HEK293 (cell line): ENCODE measurements around the gene NOL9.
A peak's percentile ranks its signal among the peaks of the same experiment; 100 is the strongest.

Source experiments
- FEZF1 ChIP-seq: fragments of 450-650 bp; formaldehyde crosslinking; IDR thresholded peaks from 2 replicates; pipeline ENCODE4 v1.5.1; 2016; ENCODE audit warnings: missing biosample characterization, missing genetic modification characterization
- GLIS1 ChIP-seq: fragments of 450-650 bp; formaldehyde crosslinking; IDR thresholded peaks from 2 replicates; pipeline ENCODE4 v1.5.1; 2016; ENCODE audit warnings: missing biosample characterization, missing genetic modification characterization
- OVOL3 ChIP-seq: fragments of 450-650 bp; formaldehyde crosslinking; IDR thresholded peaks from 2 replicates; pipeline ENCODE4 v1.5.1; 2016; ENCODE audit warnings: missing biosample characterization, missing genetic modification characterization
- SETDB1 ChIP-seq: IDR thresholded peaks from one replicate; pipeline ENCODE4 v1.6.1; 2017; ENCODE audit warnings: mild to moderate bottlenecking, low read length, moderate library complexity, mixed read lengths; ENCODE audit not compliant: insufficient read length
- ZBTB1 ChIP-seq: fragments of 450-650 bp; formaldehyde crosslinking; IDR thresholded peaks from 2 replicates; pipeline ENCODE4 v1.5.1; 2016; ENCODE audit warnings: missing biosample characterization, missing genetic modification characterization
- ZBTB44 ChIP-seq: fragments of 450-650 bp; IDR thresholded peaks from 2 replicates; pipeline ENCODE4 v1.5.1; 2018; ENCODE audit warnings: missing biosample characterization, mild to moderate bottlenecking, missing genetic modification characterization
- ZEB2 ChIP-seq: fragments of 450-650 bp; formaldehyde crosslinking; IDR thresholded peaks from 2 replicates; pipeline ENCODE4 v1.5.1; 2016; ENCODE audit warnings: missing biosample characterization, missing genetic modification characterization
- ZNF157 ChIP-seq: fragments of 450-650 bp; formaldehyde crosslinking; IDR thresholded peaks from 2 replicates; pipeline ENCODE4 v1.5.1; 2016; ENCODE audit warnings: missing biosample characterization, missing genetic modification characterization
- ZNF24 ChIP-seq: fragments of 450-650 bp; formaldehyde crosslinking; IDR thresholded peaks from 2 replicates; pipeline ENCODE4 v1.5.1; 2016; ENCODE audit warnings: missing biosample characterization, missing genetic modification characterization
- ZNF248 ChIP-seq: fragments of 450-650 bp; formaldehyde crosslinking; IDR thresholded peaks from 2 replicates; pipeline ENCODE4 v1.5.1; 2017; ENCODE audit warnings: missing biosample characterization, missing genetic modification characterization
- ZNF280D ChIP-seq: fragments of 450-650 bp; formaldehyde crosslinking; IDR thresholded peaks from 2 replicates; pipeline ENCODE4 v1.5.1; 2016; ENCODE audit warnings: missing biosample characterization, missing genetic modification characterization
- ZNF362 ChIP-seq: fragments of 450-650 bp; formaldehyde crosslinking; IDR thresholded peaks from 2 replicates; pipeline ENCODE4 v1.5.1; 2016; ENCODE audit warnings: missing biosample characterization, missing genetic modification characterization
- ZNF391 ChIP-seq: fragments of 450-650 bp; formaldehyde crosslinking; IDR thresholded peaks from 2 replicates; pipeline ENCODE4 v1.5.1; 2016; ENCODE audit warnings: low read depth, missing biosample characterization, missing genetic modification characterization, borderline replicate concordance
- ZNF449 ChIP-seq: fragments of 450-650 bp; formaldehyde crosslinking; IDR thresholded peaks from 2 replicates; pipeline ENCODE4 v1.5.1; 2017; ENCODE audit warnings: missing biosample characterization, mild to moderate bottlenecking, missing genetic modification characterization, moderate library complexity
- ZNF501 ChIP-seq: fragments of 450-650 bp; formaldehyde crosslinking; IDR thresholded peaks from 2 replicates; pipeline ENCODE4 v1.5.1; 2016; ENCODE audit warnings: missing biosample characterization, missing genetic modification characterization
- ZNF510 ChIP-seq: fragments of 450-650 bp; formaldehyde crosslinking; IDR thresholded peaks from 2 replicates; pipeline ENCODE4 v1.5.1; 2018; ENCODE audit warnings: mild to moderate bottlenecking, missing genetic modification characterization, missing biosample characterization; ENCODE audit not compliant: insufficient replicate concordance
- ZNF514 ChIP-seq: fragments of 450-650 bp; formaldehyde crosslinking; IDR thresholded peaks from 2 replicates; pipeline ENCODE4 v1.5.1; 2016; ENCODE audit warnings: missing biosample characterization, missing genetic modification characterization
- ZNF518A ChIP-seq: fragments of 450-650 bp; formaldehyde crosslinking; conservative IDR thresholded peaks from 2 replicates; pipeline ENCODE4 v1.5.1; 2016; ENCODE audit warnings: low read depth, missing biosample characterization, missing genetic modification characterization
- ZNF555 ChIP-seq: fragments of 450-650 bp; formaldehyde crosslinking; conservative IDR thresholded peaks from 2 replicates; pipeline ENCODE4 v1.5.1; 2017; ENCODE audit warnings: missing biosample characterization, mild to moderate bottlenecking, missing genetic modification characterization, inconsistent platforms
- ZNF571 ChIP-seq: fragments of 450-650 bp; formaldehyde crosslinking; IDR thresholded peaks from 2 replicates; pipeline ENCODE4 v1.5.0; 2017; ENCODE audit warnings: missing biosample characterization, missing genetic modification characterization
- ZNF585B ChIP-seq: fragments of 450-650 bp; formaldehyde crosslinking; IDR thresholded peaks from 2 replicates; pipeline ENCODE4 v1.5.1; 2016; ENCODE audit warnings: missing biosample characterization, missing genetic modification characterization
- ZNF664 ChIP-seq: fragments of 450-650 bp; formaldehyde crosslinking; IDR thresholded peaks from 2 replicates; pipeline ENCODE4 v1.5.1; 2016; ENCODE audit warnings: missing biosample characterization, missing genetic modification characterization
- ZNF670 ChIP-seq: fragments of 450-650 bp; formaldehyde crosslinking; IDR thresholded peaks from 2 replicates; pipeline ENCODE4 v1.5.1; 2016; ENCODE audit warnings: missing biosample characterization, missing genetic modification characterization, low read depth
- ZNF776 ChIP-seq: fragments of 450-650 bp; formaldehyde crosslinking; IDR thresholded peaks from 2 replicates; pipeline ENCODE4 v1.5.0; 2017; ENCODE audit warnings: missing biosample characterization, missing genetic modification characterization, borderline replicate concordance
- ZNF830 ChIP-seq: fragments of 450-650 bp; IDR thresholded peaks from 2 replicates; pipeline ENCODE4 v1.5.0; 2018; ENCODE audit warnings: missing biosample characterization, missing genetic modification characterization, low read depth, mild to moderate bottlenecking, moderate library complexity
- ZNF843 ChIP-seq: fragments of 450-650 bp; formaldehyde crosslinking; IDR thresholded peaks from 2 replicates; pipeline ENCODE4 v1.5.1; 2016; ENCODE audit warnings: missing biosample characterization, missing genetic modification characterization
- ZSCAN16 ChIP-seq: fragments of 450-650 bp; formaldehyde crosslinking; IDR thresholded peaks from 2 replicates; pipeline ENCODE4 v1.5.1; 2016; ENCODE audit warnings: missing biosample characterization, missing genetic modification characterization
- ZXDB ChIP-seq: fragments of 450-650 bp; formaldehyde crosslinking; IDR thresholded peaks from 2 replicates; pipeline ENCODE4 v1.5.1; 2016; ENCODE audit warnings: missing biosample characterization, missing genetic modification characterization

Gene NOL9

GRCh38 chr1:6579374-6580118 lies 25.2 kb upstream of the NOL9 start, which contains the start of gene ZBTB48 (continued):
- TF ChIP-seq ZNF830 (tag by site-specific recombination), result no peak
- no peak for TF ChIP-seq ZNF776 (tag by site-specific recombination)
- TF ChIP-seq ZNF157 (tag by site-specific recombination), result no peak
- no peak for TF ChIP-seq ZNF362 (tag by site-specific recombination)
- TF ChIP-seq ZEB2, result peak; percentile 56; the same call in 1 of the 2 replicates
- peak; percentile 57; the same call in 1 of the 2 replicates for TF ChIP-seq ZXDB
- TF ChIP-seq ZNF843 (tag by site-specific recombination), result no peak; the same call in 1 of the 2 replicates
- no peak for TF ChIP-seq ZNF248
- no peak for TF ChIP-seq ZNF24 (tag by site-specific recombination)
- no peak for TF ChIP-seq ZNF518A (tag by site-specific recombination)
- TF ChIP-seq ZNF585B (tag by site-specific recombination), result no peak
- no peak for TF ChIP-seq ZNF514
- no peak for TF ChIP-seq ZNF664 (tag by site-specific recombination)
- no peak for TF ChIP-seq ZNF501
- TF ChIP-seq SETDB1, result no peak
- no peak for TF ChIP-seq ZNF280D (tag by site-specific recombination)
- no peak for TF ChIP-seq ZNF555 (tag by site-specific recombination)
- TF ChIP-seq ZBTB1, result no peak
- TF ChIP-seq GLIS1 (tag by site-specific recombination), result peak; percentile 73; the same call in 1 of the 2 replicates
- peak; percentile 55; the same call in 1 of the 2 replicates for TF ChIP-seq ZNF449 (tag by site-specific recombination)
- TF ChIP-seq ZNF571, result no peak
- TF ChIP-seq ZSCAN16 (tag by site-specific recombination), result no peak
- peak; percentile 81 for TF ChIP-seq FEZF1 (tag by site-specific recombination)
- TF ChIP-seq ZNF510 (tag by site-specific recombination), result no peak
- no peak for TF ChIP-seq ZNF391 (tag by site-specific recombination)
- no peak for TF ChIP-seq OVOL3 (tag by site-specific recombination)
- no peak for TF ChIP-seq ZBTB44
- TF ChIP-seq ZNF670, result no peak
